Tongue (tissue), 2 donors: ENCODE measurements around the gene SVIL. TPM values are rescaled to one million over a fixed set of nuclear protein-coding genes. Genes with fewer than 3 reads are reported as not detected.
"Not testable (repeated sequence)": the region's sequence is repeated elsewhere in the genome, so short reads cannot be mapped to it uniquely, and the experiment has no call there.

ENCODE experiments used
- DNase-seq: peaks from one replicate; pipeline ENCODE4 v3.0.0-alpha.2; 2015
- total RNA-seq: library from RNA; depleted of rRNA; stranded (reverse); fragments of >200 nt; gene quantifications from one replicate; pipeline ENCODE4 v1.2.3, GENCODE V29; 2014

SVIL gene
- total RNA-seq, 1 donor from 2014 or later, result 424 TPM

DNA sequence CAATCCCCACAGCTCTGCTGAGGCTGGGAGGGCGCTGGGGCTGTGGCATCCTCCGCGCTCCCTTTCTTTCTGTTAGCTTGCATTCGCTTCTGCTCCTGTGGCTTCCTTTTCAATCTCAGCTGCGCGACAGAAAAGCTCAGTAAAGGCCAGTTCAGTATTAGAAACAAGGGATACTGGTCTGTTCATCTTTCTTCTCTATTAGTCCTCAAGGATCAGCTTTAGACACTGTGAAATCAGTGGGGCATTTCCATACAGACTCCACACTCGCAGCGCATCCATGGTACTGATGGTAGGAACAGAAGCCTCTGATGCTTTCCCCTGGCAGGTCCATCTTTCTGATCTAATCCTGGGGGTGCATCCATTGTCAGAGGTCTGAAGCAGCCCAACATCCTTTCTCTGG lies 182.2 kb downstream of the SVIL start:
- DNase-seq, result no peak

DNA sequence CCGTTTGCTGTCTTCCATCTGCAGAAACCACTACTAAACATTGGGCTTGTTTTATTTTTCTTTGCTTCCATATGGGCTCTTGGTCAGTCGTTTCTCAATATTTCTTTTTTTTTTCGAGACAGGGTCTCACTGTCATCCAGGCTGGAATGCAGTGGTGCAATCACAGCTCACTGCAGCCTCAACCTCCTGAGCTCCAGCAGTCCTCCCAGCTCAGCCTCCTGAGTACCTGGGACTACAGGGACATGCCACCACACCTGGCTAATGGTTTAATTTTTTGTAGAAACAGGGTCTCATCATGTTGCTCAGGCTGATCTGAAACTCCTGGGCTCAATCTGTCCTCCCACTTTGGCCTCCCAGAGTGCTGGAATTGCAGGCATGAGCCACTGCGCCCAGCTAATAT lies 182.8 kb downstream of the SVIL start:
- DNase-seq, result no peak

- DNase-seq, result no peak
These were observed 184.4 kb downstream of the SVIL start for GRCh38 chr10:29450405-29450804.

DNA sequence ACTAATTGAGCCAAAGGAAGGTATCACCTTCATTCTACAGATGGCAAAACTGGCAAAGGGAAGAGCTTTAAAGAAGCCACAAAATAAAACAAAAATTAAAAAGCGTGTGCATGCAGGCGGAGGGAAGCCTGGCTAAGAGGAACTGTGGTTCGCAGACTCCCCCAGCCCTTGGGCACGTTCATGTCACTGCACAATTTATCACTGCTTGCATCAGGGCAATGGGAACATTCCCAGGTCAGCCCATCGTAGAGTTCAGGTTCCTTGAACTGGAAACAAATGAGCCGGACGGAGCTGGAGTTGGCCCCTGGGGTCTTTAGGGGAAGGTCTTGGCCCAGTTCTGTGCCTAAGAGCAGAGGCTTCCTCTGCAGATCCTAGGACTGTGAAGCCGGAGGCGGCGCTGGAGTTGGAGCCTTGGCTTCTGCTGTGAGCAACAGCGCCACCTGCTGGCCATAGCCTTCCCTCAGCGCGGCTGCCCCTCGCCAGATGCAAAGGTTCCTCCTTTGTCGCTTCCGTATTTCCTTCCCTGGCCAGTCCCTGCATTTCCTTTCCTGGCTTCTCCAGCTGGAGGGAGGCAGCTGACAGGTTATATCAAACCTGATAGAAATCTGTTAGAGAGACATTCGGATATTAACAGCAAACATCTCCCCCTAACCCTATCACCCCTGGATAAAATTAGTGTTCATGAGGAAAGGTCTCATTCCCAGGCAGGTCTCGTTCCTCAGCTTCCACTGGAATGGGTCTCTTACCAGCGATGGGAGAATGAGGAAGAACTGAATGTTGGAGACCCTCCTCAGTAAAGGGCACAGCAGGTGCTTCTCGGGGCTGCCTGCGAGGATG lies 185.8 kb downstream of the SVIL start:
- peak; percentile 85 for DNase-seq

DNA sequence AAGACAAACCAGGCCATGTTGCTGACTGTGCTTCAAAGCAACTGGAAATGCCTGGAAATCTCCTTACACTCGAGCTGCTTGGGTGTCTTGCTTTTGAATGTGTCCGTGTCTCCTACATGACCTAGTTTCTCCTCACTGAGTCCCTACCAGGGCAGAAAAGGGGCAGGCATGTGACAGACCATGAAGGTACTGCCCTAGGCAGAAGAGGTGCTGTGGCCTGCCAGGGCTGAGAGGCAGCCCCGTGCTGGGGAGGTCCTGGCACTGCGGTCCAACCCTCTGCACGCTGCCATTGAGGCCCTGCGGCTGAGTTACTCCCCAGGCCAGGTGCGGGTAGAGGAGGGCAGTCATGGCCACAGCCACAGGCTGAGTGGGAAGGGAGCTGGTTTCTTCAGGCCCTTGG lies 186.6 kb downstream of the SVIL start:
- no peak for DNase-seq

GRCh38 chr10:29446327-29446726 lies 188.4 kb downstream of the SVIL start:
- DNase-seq, result no peak

DNA sequence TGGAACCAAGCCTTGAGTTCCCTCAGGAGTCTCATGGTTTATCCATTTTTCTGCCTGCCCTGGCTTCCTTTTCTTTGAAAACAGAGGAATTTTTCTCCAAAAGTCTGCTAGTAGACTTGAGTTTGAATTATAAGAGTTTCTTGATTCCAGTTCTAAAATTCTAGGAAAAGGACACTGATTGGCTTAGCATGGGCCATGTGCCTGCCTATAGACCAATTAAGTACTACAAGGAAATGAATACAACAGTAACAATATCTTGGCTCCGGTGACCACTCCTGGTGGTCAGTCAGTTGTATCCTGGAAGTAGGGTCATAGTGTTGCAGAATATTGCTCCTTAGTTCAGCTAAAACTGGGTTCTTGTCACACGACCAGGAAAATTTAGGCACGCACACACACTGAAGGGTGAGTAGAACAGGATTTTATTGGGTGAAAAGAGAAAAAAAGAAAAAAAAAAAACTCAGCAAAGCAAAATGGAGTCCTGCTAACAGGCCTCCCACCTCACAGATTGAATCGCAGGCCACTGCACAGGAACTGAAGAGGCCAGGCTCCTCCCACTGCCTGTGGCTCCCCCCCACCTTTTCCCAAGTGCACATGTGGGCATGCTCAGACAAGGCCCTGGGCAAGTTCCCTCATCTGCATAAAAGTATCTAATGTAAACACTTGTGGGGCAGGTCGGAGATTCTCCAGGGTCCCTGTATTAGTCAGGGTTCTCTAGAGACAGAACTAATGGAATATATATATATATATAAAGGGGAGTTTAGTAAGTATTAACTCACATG lies 190.8 kb downstream of the SVIL start:
- DNase-seq, result no peak

GRCh38 chr10:29440981-29441380 lies 193.8 kb downstream of the SVIL start:
- DNase-seq, result no peak

GRCh38 chr10:29439005-29439404 lies 195.8 kb downstream of the SVIL start:
- DNase-seq, result not testable (repeated sequence)

GRCh38 chr10:29438271-29438670 lies 196.5 kb downstream of the SVIL start:
- no peak for DNase-seq

- no peak for DNase-seq
These were observed 196.9 kb downstream of the SVIL start for GRCh38 chr10:29437871-29438270.

DNA sequence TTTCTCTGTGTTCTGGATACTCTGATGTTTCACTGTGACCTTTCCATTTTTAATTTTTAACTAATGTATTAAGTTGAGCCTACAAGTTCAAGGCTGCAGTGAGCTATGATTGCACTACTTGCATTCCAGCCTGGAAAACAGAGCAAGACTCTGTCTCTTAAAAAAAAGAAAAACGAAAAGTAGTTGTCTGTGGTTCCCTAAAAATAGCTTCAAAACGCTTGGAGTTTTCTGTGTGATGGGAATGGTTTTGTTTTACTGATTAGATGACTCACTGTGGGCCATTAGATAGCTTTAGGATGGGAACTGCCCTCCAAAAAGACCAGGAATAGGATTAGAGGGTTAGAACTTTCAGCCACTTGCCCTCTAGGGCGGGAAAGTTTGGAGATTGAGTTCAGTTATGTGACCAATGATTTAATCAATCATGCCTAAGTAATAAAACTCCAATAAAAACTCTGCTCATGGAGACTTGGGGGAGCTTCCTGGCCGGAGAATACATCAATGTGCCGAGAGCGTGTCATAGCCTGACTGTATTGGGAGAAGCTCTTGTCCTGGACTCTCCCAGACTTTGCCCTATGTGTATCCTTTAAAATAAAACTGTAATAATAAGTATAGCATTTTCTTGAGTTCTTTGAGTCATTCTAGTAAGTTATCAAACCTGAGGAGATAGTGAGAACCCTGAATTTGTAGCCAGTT lies 198.8 kb downstream of the SVIL start:
- no peak for DNase-seq

- DNase-seq, result no peak
These were observed 200.7 kb downstream of the SVIL start for GRCh38 chr10:29434111-29434510.

DNA sequence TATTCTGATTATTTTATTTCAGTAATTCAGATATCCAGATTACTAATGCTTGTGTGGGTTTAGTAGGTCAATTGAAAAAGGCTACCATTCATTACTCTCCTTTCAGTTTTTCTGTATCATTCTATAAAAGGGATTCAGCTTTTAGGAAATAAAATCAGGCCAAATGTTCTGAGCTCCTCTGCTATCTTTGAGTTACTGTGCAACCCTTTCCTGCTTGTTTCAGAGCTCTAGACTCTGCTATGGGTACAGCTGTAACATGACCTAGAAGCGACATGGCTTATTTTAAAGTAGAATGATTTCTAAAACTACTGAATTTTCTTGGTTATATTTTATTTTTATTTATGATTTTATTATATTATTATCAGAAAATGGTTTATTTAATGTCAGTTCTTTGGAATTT lies 203.1 kb downstream of the SVIL start:
- no peak for DNase-seq

- no peak for DNase-seq
These were observed 204.7 kb downstream of the SVIL start for GRCh38 chr10:29430101-29430500.

GRCh38 chr10:29428486-29428885 lies 206.3 kb downstream of the SVIL start:
- no peak for DNase-seq

DNA sequence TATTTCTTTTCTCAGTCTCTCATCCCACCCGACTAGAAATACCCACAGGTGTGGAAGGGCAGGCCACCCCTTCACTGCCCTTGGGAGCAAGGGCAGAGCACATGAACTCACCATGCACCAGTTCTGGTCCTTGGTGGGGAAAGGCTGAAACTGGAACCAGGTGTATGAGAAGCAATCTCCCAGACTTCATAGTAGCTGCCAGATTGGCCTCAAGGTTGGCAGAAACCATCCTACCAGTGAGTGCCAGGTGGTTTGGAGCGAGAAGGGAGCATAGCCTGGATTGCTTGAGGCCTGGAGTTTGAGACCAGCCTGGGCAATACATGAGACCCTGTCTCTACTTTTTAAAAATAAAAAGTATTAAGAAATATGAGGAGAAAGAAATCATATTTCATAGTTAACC lies 207.1 kb downstream of the SVIL start:
- no peak for DNase-seq

DNA sequence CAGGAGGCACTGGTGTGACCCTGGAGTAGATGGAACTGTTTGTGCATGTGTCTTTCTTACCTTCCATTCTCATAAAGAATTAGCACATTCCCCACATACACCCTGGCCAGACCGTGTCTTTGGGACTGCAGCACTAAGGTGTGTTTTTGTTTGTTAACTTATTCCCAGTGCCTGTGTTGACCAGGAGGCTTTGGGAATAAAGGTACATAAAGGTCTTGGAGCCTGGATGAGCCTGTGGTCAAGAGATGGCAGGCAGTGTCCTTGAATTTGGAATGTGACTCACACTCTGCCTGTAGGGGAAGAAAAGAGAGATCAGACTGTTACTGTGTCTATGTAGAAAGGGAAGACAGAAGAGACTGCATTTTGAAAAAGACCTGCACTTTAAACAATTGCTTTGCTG lies 208.4 kb downstream of the SVIL start:
- DNase-seq, result no peak

DNA sequence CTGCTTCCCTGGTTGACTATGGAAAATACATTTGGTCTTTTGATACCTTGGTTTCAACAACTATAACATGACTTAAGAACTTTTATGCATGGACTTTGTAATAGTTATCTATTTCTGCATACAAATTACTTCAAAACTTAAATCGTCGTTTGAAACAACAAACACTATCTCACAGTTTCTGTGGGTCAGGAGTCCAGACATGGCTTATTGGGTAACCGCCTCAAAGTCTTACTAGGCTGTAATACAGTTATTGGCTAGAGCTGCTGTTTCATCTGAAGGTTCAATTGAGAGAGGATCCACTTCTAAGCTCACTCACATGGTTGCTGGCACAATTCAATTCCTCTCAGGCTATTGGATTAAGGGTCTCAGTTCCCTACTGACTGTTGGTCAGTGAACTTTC lies 210.8 kb downstream of the SVIL start:
- no peak for DNase-seq

DNA sequence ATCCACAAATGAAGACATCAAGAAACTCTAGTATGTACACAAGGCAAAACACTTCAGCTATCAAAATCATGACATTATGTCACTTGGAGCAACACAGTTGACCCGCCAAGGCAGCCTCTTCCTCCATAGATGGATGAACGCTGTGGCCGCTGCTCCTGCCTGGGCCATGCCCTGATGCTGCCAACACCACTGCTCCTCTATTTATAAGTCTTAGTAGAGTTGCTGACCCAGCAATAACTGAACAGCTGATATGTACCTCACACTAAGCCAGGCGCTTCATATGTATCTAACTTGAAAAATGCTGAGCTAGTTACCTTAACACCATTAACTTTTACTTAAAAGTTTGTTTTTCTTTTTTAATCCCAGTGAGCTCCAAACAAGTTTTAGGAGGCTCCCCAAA lies 214.0 kb downstream of the SVIL start:
- peak; percentile 8 for DNase-seq

DNA sequence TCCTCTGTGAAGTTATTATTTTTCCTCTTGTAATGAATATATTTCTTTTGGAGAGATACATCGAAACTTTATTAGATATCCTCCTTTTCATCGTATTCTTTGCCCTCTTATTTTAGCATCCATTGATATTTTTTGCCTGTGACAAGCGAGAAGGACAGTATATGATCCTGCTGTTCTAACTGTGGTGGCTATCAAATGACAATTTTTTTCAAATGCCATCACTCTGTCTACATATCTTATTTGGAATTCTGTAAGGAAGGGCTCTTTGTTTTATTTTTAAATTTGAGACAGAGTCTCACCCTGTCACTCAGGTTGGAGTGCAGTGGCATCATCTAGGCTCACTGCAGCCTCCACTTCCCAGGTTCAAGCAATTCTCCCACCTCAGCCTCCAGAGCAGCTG lies 217.4 kb downstream of the SVIL start:
- no peak for DNase-seq

DNA sequence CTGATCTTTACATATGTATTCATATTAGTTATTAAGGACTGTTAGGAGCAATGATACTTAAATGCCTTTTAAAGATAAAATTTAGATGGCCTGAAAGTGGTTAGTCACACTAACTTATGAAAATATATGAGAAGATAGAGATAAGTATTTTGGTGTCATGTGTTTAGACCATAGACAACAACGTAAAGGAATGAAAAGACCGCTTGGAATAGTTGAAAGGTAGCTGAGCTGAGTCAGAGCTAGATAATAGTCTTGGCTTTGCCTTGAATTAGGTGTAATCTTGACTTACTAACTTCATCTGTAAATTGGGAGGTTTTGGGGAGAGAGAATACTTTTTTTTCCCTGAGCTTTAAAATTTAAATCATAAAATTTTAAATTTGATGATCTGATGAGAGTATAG lies 218.9 kb downstream of the SVIL start:
- DNase-seq, result no peak

DNA sequence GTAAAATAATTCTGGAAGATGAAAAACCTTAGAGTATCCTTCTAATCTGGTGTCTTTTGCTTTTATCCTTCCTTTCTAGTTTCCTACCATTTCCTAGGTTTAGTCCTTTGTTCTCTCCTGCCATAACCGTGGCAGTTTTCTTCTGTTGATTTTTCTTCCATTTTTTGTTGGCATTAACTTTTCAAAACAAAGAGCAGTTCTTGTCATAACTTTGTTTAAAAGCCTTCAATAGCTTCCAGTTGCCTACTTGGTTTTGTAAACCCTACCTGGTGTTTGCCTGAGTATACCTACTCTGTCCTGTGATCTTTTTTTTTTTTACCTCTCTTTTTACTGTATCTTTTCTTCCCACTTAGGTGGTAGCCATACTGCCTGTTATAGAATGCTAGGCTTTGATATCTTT lies 220.3 kb downstream of the SVIL start:
- DNase-seq, result no peak
